Neural cell (in vitro differentiated cells): ENCODE measurements around the gene ATP5PO. TPM values are rescaled to one million over a fixed set of nuclear protein-coding genes. Genes with fewer than 3 reads are reported as not detected.

Experiments used
- polyA plus RNA-seq: library from polyadenylated mRNA; depleted of rRNA; stranded (reverse); fragments of >200 nt; gene quantifications from 2 replicates; pipeline ENCODE4 v1.2.3, GENCODE V29; 2014

The ATP5PO gene
- polyA plus RNA-seq, 1 donor from 2014 or later: 439 TPM

Other genes with a start within 250 kb of the ATP5PO start
- 69.1 and 70.1 TPM in 2 replicates for gene MRPS6, start 157.8 kb upstream of the ATP5PO start, polyA plus RNA-seq
- gene SLC5A3, start 157.8 kb upstream of the ATP5PO start, polyA plus RNA-seq: 17.0 and 18.2 TPM in 2 replicates